Measurements from ENCODE around the gene RO60. TPM values are rescaled to one million over a fixed set of nuclear protein-coding genes. Genes with fewer than 3 reads are reported as not detected.
"Not testable (repeated sequence)": the region's sequence is repeated elsewhere in the genome, so short reads cannot be mapped to it uniquely, and the experiment has no call there.

RO60 gene
- total RNA-seq = 108 TPM

- DNase-seq = peak; percentile 97
Measured at GRCh38 chr1:193059282-193060114, at the start of gene RO60, which contains the start of gene UCHL5. RO60 (plus strand) TSS chr1:193059612; CDS start chr1:193069055, 9,443 bp downstream. UCHL5 (minus strand) TSS chr1:193059360; CDS start chr1:193059260, 100 bp downstream.

DNA sequence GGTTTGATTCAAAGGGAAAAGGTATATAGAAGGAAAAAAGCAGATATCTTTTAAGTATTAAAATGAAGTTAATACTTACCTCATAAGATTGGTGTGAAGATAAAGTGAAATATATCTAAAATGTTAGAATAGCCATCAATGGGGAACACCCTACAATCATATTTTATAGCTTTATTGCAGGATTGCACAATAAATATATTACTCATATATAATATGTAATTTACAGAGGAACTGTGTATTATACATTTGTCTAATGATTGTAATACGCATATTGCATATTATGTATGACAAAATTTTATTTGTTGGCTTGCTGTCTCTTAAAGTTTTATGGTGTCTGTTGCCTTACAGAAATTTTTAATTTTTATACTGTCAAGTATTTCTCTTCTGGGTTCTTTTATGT, 48.0 kb upstream of the RO60 start:
- DNase-seq = no peak

DNA sequence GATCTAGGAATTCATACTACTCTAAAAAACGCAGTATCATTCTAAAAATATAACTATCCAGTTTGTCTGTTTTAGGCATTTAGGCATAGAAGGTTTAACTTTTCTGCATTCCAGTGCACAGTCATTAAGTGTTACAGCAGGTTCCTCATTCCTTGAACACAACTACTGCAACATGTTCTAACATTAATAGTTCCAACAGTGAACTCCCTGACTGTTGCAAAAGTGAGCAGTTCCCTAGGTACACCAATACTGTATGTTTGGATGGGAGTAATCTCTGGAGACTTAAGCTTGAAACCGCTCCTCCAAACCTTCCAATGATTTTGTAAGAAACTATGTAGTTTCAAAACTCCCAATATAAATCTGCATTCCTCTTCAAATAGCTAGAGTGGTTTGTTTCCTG, 46.4 kb upstream of the RO60 start:
- peak; percentile 23 for DNase-seq

- no peak for DNase-seq
Measured at GRCh38 chr1:193013707-193014106, 45.7 kb upstream of the RO60 start.

GRCh38 chr1:193014400-193014799, 45.0 kb upstream of the RO60 start:
- DNase-seq = no peak

- no peak for DNase-seq
Measured at GRCh38 chr1:193016788-193017187, 42.6 kb upstream of the RO60 start.

DNA sequence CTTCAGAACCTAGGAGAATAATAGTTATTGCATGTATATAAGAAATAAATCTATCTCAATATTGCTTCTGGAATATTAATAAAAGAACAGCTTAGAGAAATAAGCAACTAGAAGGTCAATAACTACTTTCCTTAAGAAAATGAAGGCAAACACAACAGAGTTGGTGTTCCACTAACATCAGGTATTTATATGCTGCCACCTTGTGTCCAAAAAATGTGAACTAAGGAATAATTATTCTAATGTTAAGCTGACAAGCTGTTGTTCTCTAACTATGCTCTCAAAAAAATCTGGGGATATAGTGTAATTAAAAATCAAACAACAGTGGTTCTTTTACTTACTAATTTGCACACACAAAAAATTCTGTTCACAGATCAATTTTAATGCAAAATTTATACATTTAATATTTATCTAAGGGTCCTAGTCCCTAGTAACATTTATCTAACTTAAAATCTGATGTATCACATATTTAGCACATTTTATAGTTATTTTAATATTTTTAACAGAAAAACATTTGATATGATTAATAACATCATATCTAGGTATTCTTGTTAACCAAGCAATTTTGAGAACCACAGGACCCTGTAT, 39.9 kb upstream of the RO60 start:
- peak; percentile 7 for DNase-seq

GRCh38 chr1:193025218-193025617, 34.2 kb upstream of the RO60 start:
- no peak for DNase-seq

GRCh38 chr1:193030280-193030679, 29.1 kb upstream of the RO60 start:
- DNase-seq = no peak

DNA sequence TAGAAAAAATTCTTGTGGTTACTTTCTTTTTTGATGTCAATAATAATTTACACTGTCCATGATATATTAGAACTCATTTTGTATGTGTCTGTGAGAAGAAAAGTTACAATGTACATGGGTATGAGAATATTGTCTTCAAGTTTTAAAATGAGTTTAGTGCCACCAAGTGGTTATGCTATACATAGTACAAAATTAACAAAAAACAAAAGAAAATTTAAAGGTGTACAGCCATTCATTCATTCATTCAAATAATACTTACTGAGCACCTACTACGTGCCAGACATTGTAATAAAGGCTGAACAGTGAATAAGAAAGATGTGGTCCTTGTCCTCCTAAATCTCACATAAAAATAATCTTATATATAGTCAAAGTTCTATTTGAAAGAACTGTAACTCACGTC, 28.0 kb upstream of the RO60 start:
- DNase-seq = no peak

- not testable (repeated sequence) for DNase-seq
Measured at GRCh38 chr1:193032643-193033427, 26.6 kb upstream of the RO60 start.

DNA sequence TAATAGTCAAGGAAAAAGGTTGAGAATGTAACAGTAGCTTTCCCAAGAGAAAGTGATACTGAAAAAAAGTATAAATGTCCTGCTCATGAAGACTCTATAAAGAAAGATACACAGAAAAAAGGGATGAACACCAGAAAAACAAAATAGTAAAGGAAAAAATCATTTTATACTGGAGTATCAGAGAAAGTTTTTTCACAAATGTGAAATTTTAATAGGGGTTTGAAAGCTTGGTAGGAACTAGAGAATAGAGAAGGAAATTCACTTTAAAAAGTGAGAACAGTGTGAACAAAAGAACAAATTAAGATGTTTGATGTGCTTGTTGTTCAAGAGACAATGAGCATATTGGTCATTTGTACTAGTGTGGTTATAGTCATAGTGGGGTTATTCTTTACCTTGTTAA, 25.8 kb upstream of the RO60 start:
- DNase-seq = no peak

- no peak for DNase-seq
Measured at GRCh38 chr1:193036337-193037047, 22.9 kb upstream of the RO60 start.

GRCh38 chr1:193040011-193040410, 19.4 kb upstream of the RO60 start:
- DNase-seq = no peak

DNA sequence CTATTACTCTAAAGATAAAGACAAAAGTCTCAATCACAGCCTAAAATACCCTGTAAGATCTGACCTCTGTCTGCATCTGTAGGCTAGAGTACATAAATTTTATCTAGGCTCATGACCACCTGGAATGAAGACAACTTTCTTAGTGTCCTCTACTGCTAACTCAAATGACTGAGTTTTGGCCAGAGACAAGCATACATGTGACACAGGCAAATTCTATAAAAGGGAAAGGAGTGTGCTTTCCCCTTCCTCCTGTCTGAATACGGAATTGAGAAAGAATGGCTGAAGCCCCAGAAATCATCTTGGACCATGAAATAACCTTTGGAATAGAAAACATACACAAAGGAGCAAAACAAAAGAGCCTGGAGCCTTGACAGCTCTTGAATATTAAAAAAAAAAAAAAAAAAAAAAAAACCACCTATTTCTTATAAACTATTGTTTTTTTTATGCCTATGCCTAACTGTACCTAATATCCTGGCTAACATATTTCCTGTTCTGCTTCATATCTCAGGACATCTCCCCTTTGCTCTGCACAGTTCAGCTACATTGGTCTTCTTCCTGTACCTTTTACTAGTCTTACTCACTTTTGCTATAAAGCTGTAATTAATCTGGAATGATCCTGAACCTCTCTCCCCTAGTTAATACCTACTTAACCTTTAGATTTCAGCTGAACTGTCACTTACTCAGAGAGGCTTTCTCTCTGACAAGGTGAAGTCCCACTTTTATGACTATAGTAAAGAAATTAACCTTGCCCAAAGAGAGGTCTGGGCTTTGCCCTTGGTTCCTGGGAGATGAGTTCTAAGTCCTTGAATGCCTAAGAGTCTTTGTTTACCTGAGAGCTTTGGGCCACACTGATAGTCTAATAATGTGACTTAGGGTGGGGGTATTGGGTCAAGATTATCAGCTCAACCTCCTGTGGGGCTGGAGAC, 16.4 kb upstream of the RO60 start:
- no peak for DNase-seq

- not testable (repeated sequence) for DNase-seq
Measured at GRCh38 chr1:193048913-193049312, 10.5 kb upstream of the RO60 start.

DNA sequence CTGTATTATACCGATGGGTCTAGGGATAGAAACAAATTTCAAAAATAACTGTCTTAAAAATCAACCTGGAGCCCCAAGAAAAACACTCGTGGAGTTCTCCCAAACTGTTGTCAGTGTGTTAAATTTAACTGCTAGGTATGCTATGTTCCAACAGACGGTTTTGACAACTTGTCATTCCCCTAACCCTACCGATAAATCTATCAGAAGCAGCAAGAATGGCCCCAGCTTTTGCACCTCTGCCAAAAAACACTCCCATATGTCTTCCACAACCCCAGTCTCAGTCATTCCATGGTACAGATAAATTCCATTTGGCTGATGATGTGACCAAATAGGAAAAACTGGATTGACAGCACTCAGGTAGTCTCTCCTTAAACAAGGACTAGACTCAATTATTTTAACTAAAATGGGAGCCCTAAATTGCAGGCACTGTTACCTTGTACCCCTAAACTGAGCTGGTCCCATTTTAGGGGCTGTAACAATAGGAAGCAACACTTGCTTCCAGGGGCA, 5.2 kb upstream of the RO60 start:
- no peak for DNase-seq

GRCh38 chr1:193058529-193059281, 707 bp upstream of the RO60 start:
- DNase-seq = peak; percentile 4

- DNase-seq = no peak
Measured at GRCh38 chr1:193060115-193060403, 647 bp downstream of the RO60 start.

DNA sequence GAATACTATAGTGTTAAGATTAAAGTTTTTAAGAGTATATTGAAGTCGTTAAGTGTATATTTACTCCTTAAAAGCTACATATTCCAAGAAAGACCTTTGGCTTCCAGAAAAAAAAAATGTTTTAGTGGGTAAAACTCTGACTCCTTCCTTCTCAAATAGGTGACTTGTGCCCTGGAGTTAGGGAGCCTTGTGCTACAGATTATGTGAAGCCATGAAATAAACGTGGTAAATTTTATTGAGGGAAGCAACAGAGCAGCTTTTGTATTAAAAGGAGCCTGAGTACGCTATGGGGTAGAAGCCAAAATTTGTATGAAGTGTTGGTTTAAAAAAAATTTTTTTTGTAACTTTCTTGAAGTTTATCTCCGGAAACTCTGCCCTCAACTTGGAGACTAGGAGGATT, 994 bp downstream of the RO60 start:
- DNase-seq = no peak
